GM12878 (cell line): Measurements from ENCODE around the gene LDB3.

Experiments
- CEBPB ChIP-seq, 2 experiments: fragments of 150-350 bp in 1 of 2; IDR thresholded peaks; 2 replicates each; pipeline ENCODE4 v1.6.1; 2012 to 2014; ENCODE audit warnings: low read depth in 2 of 2, low read length in 2 of 2, borderline replicate concordance in 1 of 2, inconsistent platforms in 1 of 2
- CTCF ChIP-seq, 3 experiments: IDR thresholded peaks in 2 of 3; conservative IDR thresholded peaks in 1 of 3; 2 replicates each; pipeline ENCODE4 v1.5.1; 2011; ENCODE audit warnings: low read depth in 3 of 3, low read length in 3 of 3, mild to moderate bottlenecking in 3 of 3, control low read depth in 2 of 3, moderate library complexity in 2 of 3, inconsistent platforms in 1 of 3, mixed read lengths in 1 of 3; ENCODE audit not compliant: control insufficient read depth in 2 of 3, insufficient read depth in 1 of 3; ENCODE audit errors: extremely low read depth in 1 of 3
- RFX5 ChIP-seq: IDR thresholded peaks from 2 replicates; pipeline ENCODE4 v1.6.1; 2011; ENCODE audit warnings: low read depth, low read length, improper control_type of control experiment

- no peak for TF ChIP-seq CTCF (IDR thresholded peaks at IDR 0.05 in 2 of 3, conservative IDR thresholded peaks at IDR 0.05 in 1 of 3; ENCODE audit: control insufficient read depth in 2 of 3, extremely low read depth in 1 of 3, insufficient read depth in 1 of 3, low read depth in 3 of 3, low read length in 3 of 3)
- TF ChIP-seq CEBPB (IDR thresholded peaks at IDR 0.05; ENCODE audit: borderline replicate concordance in 1 of 2, low read depth in 2 of 2, low read length in 2 of 2) = no peak
- no peak for TF ChIP-seq RFX5
These were observed 14.9 kb upstream of the LDB3 start for GRCh38 chr10:86653379-86653778.
